Astrocyte (in vitro differentiated cells and primary cell): ENCODE results near the gene FBXL13. TPM values are rescaled to one million over a fixed set of nuclear protein-coding genes. Genes with fewer than 3 reads are reported as not detected.

Source experiments
- DNase-seq: peaks from one replicate; pipeline ENCODE4 v3.0.0-alpha.2; 2010; ENCODE audit warnings: low read depth
- FAIRE-seq: peaks from 2 replicates; lab custom pipeline; 2011; peaks lifted over from hg19 to GRCh38; lab: Jason Lieb, UNC
- H2AFZ ChIP-seq: 2 replicates; pipeline ENCODE4 v1.6.0; 2012; ENCODE audit warnings: low read depth, low read length, inconsistent platforms
- H3K27ac ChIP-seq: 2 replicates; pipeline ENCODE4 v1.5.1; 2011; ENCODE audit warnings: low read depth, low read length, inconsistent platforms
- H3K27me3 ChIP-seq: 2 replicates; pipeline ENCODE4 v1.6.0; 2011; ENCODE audit warnings: low read length, inconsistent platforms; ENCODE audit not compliant: insufficient read depth
- H3K36me3 ChIP-seq: 2 replicates; pipeline ENCODE4 v1.5.1; 2011; ENCODE audit warnings: low read length, inconsistent platforms; ENCODE audit not compliant: insufficient read depth
- H3K4me1 ChIP-seq: 2 replicates; pipeline ENCODE4 v1.5.1; 2011; ENCODE audit warnings: low read length, inconsistent platforms; ENCODE audit not compliant: insufficient read depth
- H3K4me2 ChIP-seq: 2 replicates; pipeline ENCODE4 v1.6.0; 2012; ENCODE audit warnings: low read length, inconsistent platforms
- H3K4me3 ChIP-seq: 2 replicates; pipeline ENCODE4 v1.5.1; 2011; ENCODE audit warnings: low read depth, mild to moderate bottlenecking, low read length, inconsistent platforms; ENCODE audit not compliant: insufficient read depth
- H3K79me2 ChIP-seq: 2 replicates; pipeline ENCODE4 v1.6.0; 2012; ENCODE audit warnings: mild to moderate bottlenecking, low read length, inconsistent platforms; ENCODE audit not compliant: insufficient read depth
- H3K9ac ChIP-seq: 2 replicates; pipeline ENCODE4 v1.6.0; 2012; ENCODE audit warnings: mild to moderate bottlenecking, low read length, inconsistent platforms
- H3K9me3 ChIP-seq: 2 replicates; pipeline ENCODE4 v1.5.1; 2012; ENCODE audit warnings: low read depth, mild to moderate bottlenecking, low read length, inconsistent platforms; ENCODE audit not compliant: insufficient read depth
- H4K20me1 ChIP-seq: 2 replicates; pipeline ENCODE4 v1.6.0; 2012; ENCODE audit warnings: low read length, inconsistent platforms; ENCODE audit not compliant: insufficient read depth
- H3K27ac Mint-ChIP-seq: one replicate; pipeline ENCODE4 v1.8.0; 2021; ENCODE audit warnings: mild to moderate bottlenecking, mixed read lengths; ENCODE audit not compliant: unreplicated experiment
- H3K27me3 Mint-ChIP-seq: one replicate; pipeline ENCODE4 v1.8.0; 2021; ENCODE audit warnings: low read depth, mixed read lengths; ENCODE audit not compliant: unreplicated experiment
- H3K36me3 Mint-ChIP-seq: one replicate; pipeline ENCODE4 v1.8.0; 2021; ENCODE audit warnings: low read depth, mixed read lengths; ENCODE audit not compliant: unreplicated experiment
- H3K4me1 Mint-ChIP-seq: one replicate; pipeline ENCODE4 v1.8.0; 2021; ENCODE audit warnings: low read depth, mixed read lengths; ENCODE audit not compliant: unreplicated experiment
- H3K4me3 Mint-ChIP-seq: one replicate; pipeline ENCODE4 v1.8.0; 2021; ENCODE audit warnings: mild to moderate bottlenecking, moderate library complexity, mixed read lengths; ENCODE audit not compliant: unreplicated experiment
- H3K9me3 Mint-ChIP-seq: one replicate; pipeline ENCODE4 v1.8.0; 2021; ENCODE audit warnings: mild to moderate bottlenecking, mixed read lengths; ENCODE audit not compliant: unreplicated experiment
- CTCF ChIP-seq: IDR thresholded peaks from 2 replicates; pipeline ENCODE4 v1.5.1; 2011; ENCODE audit warnings: low read depth, mild to moderate bottlenecking, inconsistent platforms, low read length, moderate library complexity; ENCODE audit not compliant: insufficient read depth
- EZH2 ChIP-seq: IDR thresholded peaks from 2 replicates; pipeline ENCODE4 v1.6.1; 2012; ENCODE audit warnings: mild to moderate bottlenecking, low read length, inconsistent platforms; ENCODE audit not compliant: insufficient read depth
- total RNA-seq: library from RNA; stranded (reverse); gene quantifications from 2 replicates; pipeline ENCODE4 v1.2.1, GENCODE V29; 2021

Gene FBXL13
- total RNA-seq, 1 donor from 2014 or later = 1.2 TPM

GRCh38 chr7:102859084-102859798, 215.4 kb downstream of the FBXL13 start:
- no peak for TF ChIP-seq CTCF
- TF ChIP-seq EZH2 = no peak
- Histone ChIP-seq H4K20me1 (no peaks in the 10 kb centered on the region), H3K9ac (no peak overlapping the region), H3K27ac (no peak overlapping the region), H3K36me3 (no peaks in the 10 kb centered on the region), H3K79me2 (no peaks in the 10 kb centered on the region), H3K4me1 (peaks cover 6% of the 10 kb centered on the region), H3K9me3 (no peaks in the 10 kb centered on the region), H3K4me2 (no peak overlapping the region), H3K27me3 (no peaks in the 10 kb centered on the region), H3K4me3 (no peak overlapping the region), H2AFZ (peak overlapping the region; percentile 10)
- peaks cover 10% of the 10 kb centered on the region for H3K9me3 Mint-ChIP-seq
- no peak overlapping the region for H3K4me3 Mint-ChIP-seq
- DNase-seq (no peak), FAIRE-seq (no peak)
- H3K36me3 Mint-ChIP-seq = peaks cover 6% of the 10 kb centered on the region
- no peaks in the 10 kb centered on the region for H3K27me3 Mint-ChIP-seq
- H3K4me1 Mint-ChIP-seq = peaks cover 11% of the 10 kb centered on the region
- H3K27ac Mint-ChIP-seq = no peak overlapping the region

- H3K36me3 ChIP-seq = no peaks in the 10 kb centered on the region
- peaks cover 6% of the 10 kb centered on the region for H3K36me3 Mint-ChIP-seq
- TF ChIP-seq CTCF (no peak), EZH2 (no peak)
- no peaks in the 10 kb centered on the region for H3K27me3 Mint-ChIP-seq
- no peaks in the 10 kb centered on the region for H4K20me1 ChIP-seq
- peaks cover 6% of the 10 kb centered on the region for H3K4me1 ChIP-seq
- no peak overlapping the region for H3K27ac ChIP-seq
- H2AFZ ChIP-seq = no peak overlapping the region
- no peak overlapping the region for H3K4me3 Mint-ChIP-seq
- H3K4me1 Mint-ChIP-seq = peaks cover 14% of the 10 kb centered on the region
- DNase-seq = no peak
- H3K79me2 ChIP-seq = no peaks in the 10 kb centered on the region
- H3K27ac Mint-ChIP-seq = no peak overlapping the region
- no peak overlapping the region for H3K4me3 ChIP-seq
- H3K27me3 ChIP-seq = no peaks in the 10 kb centered on the region
- peaks cover 7% of the 10 kb centered on the region for H3K9me3 Mint-ChIP-seq
- H3K4me2 ChIP-seq = no peak overlapping the region
- no peak overlapping the region for H3K9ac ChIP-seq
- H3K9me3 ChIP-seq = no peaks in the 10 kb centered on the region
- peak; percentile 13 for FAIRE-seq
These were observed 218.6 kb downstream of the FBXL13 start for GRCh38 chr7:102856036-102856435.

GRCh38 chr7:102849538-102849937, 225.1 kb downstream of the FBXL13 start:
- peaks cover 2% of the 10 kb centered on the region for H3K36me3 Mint-ChIP-seq
- H3K4me1 Mint-ChIP-seq = peaks cover 16% of the 10 kb centered on the region
- no peaks in the 10 kb centered on the region for H4K20me1 ChIP-seq
- no peaks in the 10 kb centered on the region for H3K27me3 ChIP-seq
- H3K27ac Mint-ChIP-seq = no peak overlapping the region
- H3K27me3 Mint-ChIP-seq = no peaks in the 10 kb centered on the region
- DNase-seq (no peak), FAIRE-seq (no peak)
- no peak overlapping the region for H3K9ac ChIP-seq
- no peak overlapping the region for H3K27ac ChIP-seq
- H3K4me3 Mint-ChIP-seq = no peak overlapping the region
- H2AFZ ChIP-seq = no peak overlapping the region
- peaks cover 3% of the 10 kb centered on the region for H3K4me1 ChIP-seq
- H3K79me2 ChIP-seq = no peaks in the 10 kb centered on the region
- no peaks in the 10 kb centered on the region for H3K9me3 ChIP-seq
- no peak overlapping the region for H3K4me2 ChIP-seq
- H3K36me3 ChIP-seq = no peaks in the 10 kb centered on the region
- H3K9me3 Mint-ChIP-seq = no peaks in the 10 kb centered on the region
- no peak overlapping the region for H3K4me3 ChIP-seq
- TF ChIP-seq EZH2 (no peak), CTCF (no peak)
